HepG2 (cell line): ENCODE measurements around the gene MFSD11. TPM values are rescaled to one million over a fixed set of nuclear protein-coding genes. Genes with fewer than 3 reads are reported as not detected.

Experiments used
- CBX2 ChIP-seq, 2 experiments: fragments of 200-600 bp in 1 of 2; sonication (generic); formaldehyde crosslinking in 1 of 2; IDR thresholded peaks; 2 replicates each; pipeline versions ENCODE4 v1.7.0 to v1.8.1; 2018 to 2022; ENCODE audit warnings: low read depth in 2 of 2, low read length in 1 of 2, mild to moderate bottlenecking in 1 of 2, missing genetic modification reagents in 1 of 2
- FOXA1 ChIP-seq, 2 experiments: fragments of 450-650 bp in 1 of 2; sonication (generic) in 1 of 2; formaldehyde crosslinking in 1 of 2; IDR thresholded peaks; 2 replicates each; pipeline versions ENCODE4 v1.4.0 to v1.6.1; 2016 to 2020; ENCODE audit warnings: missing genetic modification reagents in 1 of 2
- KDM4B ChIP-seq: sonication (generic); formaldehyde crosslinking; IDR thresholded peaks from 2 replicates; pipeline ENCODE4 v1.4.0; 2020; ENCODE audit warnings: missing genetic modification reagents
- MXI1 ChIP-seq: IDR thresholded peaks from 3 replicates; pipeline ENCODE4 v1.6.1; 2012; ENCODE audit warnings: low read depth, low read length, inconsistent platforms, borderline replicate concordance
- PHF8 ChIP-seq: sonication (generic); formaldehyde crosslinking; IDR thresholded peaks from 2 replicates; pipeline ENCODE4 v1.5.0; 2020; ENCODE audit warnings: missing genetic modification reagents
- PRDM10 ChIP-seq: sonication (generic); formaldehyde crosslinking; IDR thresholded peaks from 2 replicates; pipeline ENCODE4 v1.4.0; 2020; ENCODE audit warnings: low read depth, missing genetic modification reagents
- RBM22 ChIP-seq: fragments of 200-400 bp; formaldehyde crosslinking; optimal IDR thresholded peaks from 2 replicates; pipeline ENCODE3; 2017; ENCODE audit warnings: mild to moderate bottlenecking, low read length, moderate library complexity
- REL ChIP-seq: sonication (generic); formaldehyde crosslinking; conservative IDR thresholded peaks from 2 replicates; pipeline ENCODE4 v1.8.0; 2022; ENCODE audit warnings: mild to moderate bottlenecking, missing genetic modification reagents, moderate library complexity
- SIX1 ChIP-seq: sonication (generic); formaldehyde crosslinking; IDR thresholded peaks from 2 replicates; pipeline ENCODE4 v1.4.0; 2020; ENCODE audit warnings: missing genetic modification reagents, borderline replicate concordance
- SMARCE1 ChIP-seq: fragments of 450-650 bp; IDR thresholded peaks from 2 replicates; pipeline ENCODE4 v1.6.1; 2017; ENCODE audit warnings: borderline replicate concordance
- SNAI1 ChIP-seq: sonication (generic); formaldehyde crosslinking; IDR thresholded peaks from 2 replicates; pipeline ENCODE4 v1.5.0; 2020; ENCODE audit warnings: mild to moderate bottlenecking, missing genetic modification reagents, borderline replicate concordance
- SUZ12 ChIP-seq: fragments of 150-350 bp; IDR thresholded peaks from 2 replicates; pipeline ENCODE4 v1.6.1; 2014; ENCODE audit warnings: low read depth, low read length
- ZFP36L2 ChIP-seq: sonication (generic); formaldehyde crosslinking; IDR thresholded peaks from 2 replicates; pipeline ENCODE4 v1.4.0; 2020; ENCODE audit warnings: missing genetic modification reagents
- ZNF143 ChIP-seq: sonication (generic); formaldehyde crosslinking; IDR thresholded peaks from 2 replicates; pipeline ENCODE4 v1.4.0; 2020; ENCODE audit warnings: missing genetic modification reagents
- ZNF333 ChIP-seq: sonication (generic); formaldehyde crosslinking; IDR thresholded peaks from 2 replicates; pipeline ENCODE4 v1.4.0; 2020; ENCODE audit warnings: mild to moderate bottlenecking, missing genetic modification reagents, borderline replicate concordance
- ZNF629 ChIP-seq: sonication (generic); formaldehyde crosslinking; conservative IDR thresholded peaks from 2 replicates; pipeline ENCODE4 v1.5.0; 2020; ENCODE audit warnings: missing genetic modification reagents
- ZNF724P ChIP-seq: sonication (generic); formaldehyde crosslinking; IDR thresholded peaks from 2 replicates; pipeline ENCODE4 v1.8.0; 2022; ENCODE audit warnings: missing genetic modification reagents, borderline replicate concordance
- ZNF737 ChIP-seq: sonication (generic); formaldehyde crosslinking; IDR thresholded peaks from 2 replicates; pipeline ENCODE4 v1.5.0; 2020; ENCODE audit warnings: missing genetic modification reagents, mild to moderate bottlenecking, borderline replicate concordance
- polyA plus RNA-seq, 8 experiments: library from polyadenylated mRNA; depleted of rRNA in 3 of 8; stranded (reverse) in 7 of 8; unstranded in 1 of 8; fragments of >200 nt; fragmentation: Illumina TruSeq in 4 of 8; extraction: Trizol in 4 of 8; gene quantifications; 2 replicates each; pipeline versions ENCODE4 v1.2.1 to v1.2.3, GENCODE V29; 2011 to 2016; ENCODE audit warnings: low read depth in 4 of 8, missing spikeins in 1 of 8, mixed read lengths in 1 of 8; ENCODE audit not compliant: insufficient read depth in 1 of 8
- total RNA-seq, 5 experiments: library from RNA; depleted of rRNA; stranded (reverse); fragments of >200 nt; fragmentation: Illumina TruSeq; extraction: Trizol; gene quantifications; 2 replicates each; pipeline ENCODE4 v1.2.3, GENCODE V29; 2016; ENCODE audit warnings: low read depth in 1 of 5
- TF ChIP-seq, protein P1 (sequence below): sonication (generic); formaldehyde crosslinking; IDR thresholded peaks from 2 replicates; pipeline ENCODE4 v1.4.0; 2020; ENCODE audit warnings: missing genetic modification reagents, borderline replicate concordance
- TF ChIP-seq, protein P2 (sequence below): IDR thresholded peaks from 2 replicates; pipeline ENCODE4 v1.4.0; 2020; ENCODE audit warnings: mild to moderate bottlenecking, missing genetic modification reagents

The MFSD11 gene
- total and polyA plus RNA-seq, 2 of the 13 experiments (the other 11 are each of a cell fraction or from before 2014, with no cell fraction given) = 26.1 to 36.3 TPM

DNA sequence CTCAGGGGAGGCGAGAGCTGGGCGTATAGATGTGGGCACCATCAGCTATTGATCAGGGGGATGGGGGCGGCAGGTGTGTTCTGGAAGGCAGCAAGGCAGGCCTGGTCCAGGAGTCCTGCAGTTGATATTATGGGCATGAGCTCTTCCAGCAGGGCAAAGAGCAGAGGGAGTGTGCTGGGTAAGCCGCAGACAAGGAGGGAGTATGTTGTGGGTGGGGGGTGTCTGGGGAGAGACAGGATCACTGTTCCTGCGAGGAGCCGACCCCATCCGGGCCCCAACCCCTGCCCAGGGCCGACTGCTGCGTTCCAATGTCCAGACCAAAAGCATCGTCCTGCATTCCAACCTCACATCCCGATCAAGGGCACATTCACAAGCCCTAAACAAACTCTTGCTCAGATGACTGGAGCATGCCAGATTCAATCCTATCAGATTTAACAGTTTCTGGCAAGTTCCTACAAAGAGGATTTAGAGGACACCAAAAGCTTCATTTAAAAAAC, 36.4 kb upstream of the MFSD11 start (continued):
- TF ChIP-seq FOXA1 (IDR thresholded peaks at IDR 0.05) = no peak
- TF ChIP-seq FOXA1 (CRISPR knock-in tag; IDR thresholded peaks at IDR 0.05) = peak; percentile 5; the same call in 1 of the 2 replicates
- TF ChIP-seq REL (CRISPR knock-in tag) = no peak
- no peak for TF ChIP-seq KDM4B (CRISPR knock-in tag)
- TF ChIP-seq PRDM10 (CRISPR knock-in tag) = peak; percentile 87
- TF ChIP-seq ZNF333 (CRISPR knock-in tag) = no peak
- peak; percentile 26; the same call in 1 of the 2 replicates for TF ChIP-seq ZNF143
- TF ChIP-seq SNAI1 (CRISPR knock-in tag) = no peak
- TF ChIP-seq SIX1 = no peak
- TF ChIP-seq ZFP36L2 (CRISPR knock-in tag) = no peak
- TF ChIP-seq RBM22 = no peak
- 0 out of 2 replicates have a peak, but pooled peaks have one; percentile 24 for TF ChIP-seq PHF8 (CRISPR knock-in tag)
- TF ChIP-seq, protein P1, sequence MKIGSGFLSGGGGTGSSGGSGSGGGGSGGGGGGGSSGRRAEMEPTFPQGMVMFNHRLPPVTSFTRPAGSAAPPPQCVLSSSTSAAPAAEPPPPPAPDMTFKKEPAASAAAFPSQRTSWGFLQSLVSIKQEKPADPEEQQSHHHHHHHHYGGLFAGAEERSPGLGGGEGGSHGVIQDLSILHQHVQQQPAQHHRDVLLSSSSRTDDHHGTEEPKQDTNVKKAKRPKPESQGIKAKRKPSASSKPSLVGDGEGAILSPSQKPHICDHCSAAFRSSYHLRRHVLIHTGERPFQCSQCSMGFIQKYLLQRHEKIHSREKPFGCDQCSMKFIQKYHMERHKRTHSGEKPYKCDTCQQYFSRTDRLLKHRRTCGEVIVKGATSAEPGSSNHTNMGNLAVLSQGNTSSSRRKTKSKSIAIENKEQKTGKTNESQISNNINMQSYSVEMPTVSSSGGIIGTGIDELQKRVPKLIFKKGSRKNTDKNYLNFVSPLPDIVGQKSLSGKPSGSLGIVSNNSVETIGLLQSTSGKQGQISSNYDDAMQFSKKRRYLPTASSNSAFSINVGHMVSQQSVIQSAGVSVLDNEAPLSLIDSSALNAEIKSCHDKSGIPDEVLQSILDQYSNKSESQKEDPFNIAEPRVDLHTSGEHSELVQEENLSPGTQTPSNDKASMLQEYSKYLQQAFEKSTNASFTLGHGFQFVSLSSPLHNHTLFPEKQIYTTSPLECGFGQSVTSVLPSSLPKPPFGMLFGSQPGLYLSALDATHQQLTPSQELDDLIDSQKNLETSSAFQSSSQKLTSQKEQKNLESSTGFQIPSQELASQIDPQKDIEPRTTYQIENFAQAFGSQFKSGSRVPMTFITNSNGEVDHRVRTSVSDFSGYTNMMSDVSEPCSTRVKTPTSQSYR = no peak
- no peak for TF ChIP-seq SUZ12
- TF ChIP-seq ZNF737 = no peak
- no peak for TF ChIP-seq CBX2 (IDR thresholded peaks at IDR 0.05; ENCODE audit: low read depth, low read length)
- TF ChIP-seq CBX2 (CRISPR knock-in tag; IDR thresholded peaks at IDR 0.05; ENCODE audit: low read depth) = no peak
- TF ChIP-seq SMARCE1 = no peak
- TF ChIP-seq, protein P2, sequence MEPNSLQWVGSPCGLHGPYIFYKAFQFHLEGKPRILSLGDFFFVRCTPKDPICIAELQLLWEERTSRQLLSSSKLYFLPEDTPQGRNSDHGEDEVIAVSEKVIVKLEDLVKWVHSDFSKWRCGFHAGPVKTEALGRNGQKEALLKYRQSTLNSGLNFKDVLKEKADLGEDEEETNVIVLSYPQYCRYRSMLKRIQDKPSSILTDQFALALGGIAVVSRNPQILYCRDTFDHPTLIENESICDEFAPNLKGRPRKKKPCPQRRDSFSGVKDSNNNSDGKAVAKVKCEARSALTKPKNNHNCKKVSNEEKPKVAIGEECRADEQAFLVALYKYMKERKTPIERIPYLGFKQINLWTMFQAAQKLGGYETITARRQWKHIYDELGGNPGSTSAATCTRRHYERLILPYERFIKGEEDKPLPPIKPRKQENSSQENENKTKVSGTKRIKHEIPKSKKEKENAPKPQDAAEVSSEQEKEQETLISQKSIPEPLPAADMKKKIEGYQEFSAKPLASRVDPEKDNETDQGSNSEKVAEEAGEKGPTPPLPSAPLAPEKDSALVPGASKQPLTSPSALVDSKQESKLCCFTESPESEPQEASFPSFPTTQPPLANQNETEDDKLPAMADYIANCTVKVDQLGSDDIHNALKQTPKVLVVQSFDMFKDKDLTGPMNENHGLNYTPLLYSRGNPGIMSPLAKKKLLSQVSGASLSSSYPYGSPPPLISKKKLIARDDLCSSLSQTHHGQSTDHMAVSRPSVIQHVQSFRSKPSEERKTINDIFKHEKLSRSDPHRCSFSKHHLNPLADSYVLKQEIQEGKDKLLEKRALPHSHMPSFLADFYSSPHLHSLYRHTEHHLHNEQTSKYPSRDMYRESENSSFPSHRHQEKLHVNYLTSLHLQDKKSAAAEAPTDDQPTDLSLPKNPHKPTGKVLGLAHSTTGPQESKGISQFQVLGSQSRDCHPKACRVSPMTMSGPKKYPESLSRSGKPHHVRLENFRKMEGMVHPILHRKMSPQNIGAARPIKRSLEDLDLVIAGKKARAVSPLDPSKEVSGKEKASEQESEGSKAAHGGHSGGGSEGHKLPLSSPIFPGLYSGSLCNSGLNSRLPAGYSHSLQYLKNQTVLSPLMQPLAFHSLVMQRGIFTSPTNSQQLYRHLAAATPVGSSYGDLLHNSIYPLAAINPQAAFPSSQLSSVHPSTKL (CRISPR knock-in tag) = peak; percentile 38
- TF ChIP-seq ZNF629 (CRISPR knock-in tag) = no peak
- no peak for TF ChIP-seq ZNF724P (CRISPR knock-in tag)
- no peak for TF ChIP-seq MXI1
